Measurements from ENCODE around the gene TMEM147. TPM values are rescaled to one million over a fixed set of nuclear protein-coding genes. Genes with fewer than 3 reads are reported as not detected.

The TMEM147 gene
- total RNA-seq, 1 donor from 2014 or later, result 86.3 TPM

GRCh38 chr19:35501684-35502083 lies 43.7 kb upstream of the TMEM147 start:
- TF ChIP-seq, protein P1, sequence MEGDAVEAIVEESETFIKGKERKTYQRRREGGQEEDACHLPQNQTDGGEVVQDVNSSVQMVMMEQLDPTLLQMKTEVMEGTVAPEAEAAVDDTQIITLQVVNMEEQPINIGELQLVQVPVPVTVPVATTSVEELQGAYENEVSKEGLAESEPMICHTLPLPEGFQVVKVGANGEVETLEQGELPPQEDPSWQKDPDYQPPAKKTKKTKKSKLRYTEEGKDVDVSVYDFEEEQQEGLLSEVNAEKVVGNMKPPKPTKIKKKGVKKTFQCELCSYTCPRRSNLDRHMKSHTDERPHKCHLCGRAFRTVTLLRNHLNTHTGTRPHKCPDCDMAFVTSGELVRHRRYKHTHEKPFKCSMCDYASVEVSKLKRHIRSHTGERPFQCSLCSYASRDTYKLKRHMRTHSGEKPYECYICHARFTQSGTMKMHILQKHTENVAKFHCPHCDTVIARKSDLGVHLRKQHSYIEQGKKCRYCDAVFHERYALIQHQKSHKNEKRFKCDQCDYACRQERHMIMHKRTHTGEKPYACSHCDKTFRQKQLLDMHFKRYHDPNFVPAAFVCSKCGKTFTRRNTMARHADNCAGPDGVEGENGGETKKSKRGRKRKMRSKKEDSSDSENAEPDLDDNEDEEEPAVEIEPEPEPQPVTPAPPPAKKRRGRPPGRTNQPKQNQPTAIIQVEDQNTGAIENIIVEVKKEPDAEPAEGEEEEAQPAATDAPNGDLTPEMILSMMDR (IDR thresholded peaks at IDR 0.05), result no peak
- Mint-ChIP-seq H3K4me3 (ENCODE audit: unreplicated experiment) (no peak overlapping the region), H3K27ac (ENCODE audit: unreplicated experiment) (no peak overlapping the region), H3K4me1 (ENCODE audit: low read depth) (no peaks in the 10 kb centered on the region), H3K36me3 (ENCODE audit: low read depth) (no peaks in the 10 kb centered on the region), H3K27me3 (ENCODE audit: low read depth) (peaks cover 58% of the 10 kb centered on the region), H3K9me3 (ENCODE audit: low read depth) (no peaks in the 10 kb centered on the region)
- no peak for DNase-seq (ENCODE audit: low spot score)

DNA sequence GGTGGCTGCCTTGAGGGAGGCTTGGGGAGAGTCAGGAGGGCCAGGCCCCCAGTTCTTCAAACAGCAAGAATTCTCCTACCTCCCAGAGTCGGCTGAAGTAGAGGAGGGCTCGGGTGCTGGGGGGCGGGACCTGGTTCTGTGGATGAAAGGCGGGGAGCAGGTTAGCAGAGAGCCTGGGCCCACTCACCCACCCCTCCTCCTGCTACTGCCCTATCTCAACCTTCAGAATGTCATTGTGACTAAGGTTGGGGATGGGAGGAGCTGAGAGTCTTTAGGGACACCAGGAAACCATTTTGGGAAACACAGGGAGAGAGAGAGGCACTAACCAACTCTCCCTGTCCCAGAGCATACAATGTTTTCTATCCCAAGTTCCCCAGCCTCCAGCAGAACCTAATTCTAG lies 42.7 kb upstream of the TMEM147 start:
- Mint-ChIP-seq H3K4me1 (ENCODE audit: low read depth) (no peaks in the 10 kb centered on the region), H3K27ac (ENCODE audit: unreplicated experiment) (no peak overlapping the region), H3K4me3 (ENCODE audit: unreplicated experiment) (no peak overlapping the region), H3K9me3 (ENCODE audit: low read depth) (no peaks in the 10 kb centered on the region), H3K27me3 (ENCODE audit: low read depth) (peaks cover 61% of the 10 kb centered on the region), H3K36me3 (ENCODE audit: low read depth) (no peaks in the 10 kb centered on the region)
- DNase-seq (ENCODE audit: low spot score), result no peak
- TF ChIP-seq, protein P1 (IDR thresholded peaks at IDR 0.05), result no peak

DNA sequence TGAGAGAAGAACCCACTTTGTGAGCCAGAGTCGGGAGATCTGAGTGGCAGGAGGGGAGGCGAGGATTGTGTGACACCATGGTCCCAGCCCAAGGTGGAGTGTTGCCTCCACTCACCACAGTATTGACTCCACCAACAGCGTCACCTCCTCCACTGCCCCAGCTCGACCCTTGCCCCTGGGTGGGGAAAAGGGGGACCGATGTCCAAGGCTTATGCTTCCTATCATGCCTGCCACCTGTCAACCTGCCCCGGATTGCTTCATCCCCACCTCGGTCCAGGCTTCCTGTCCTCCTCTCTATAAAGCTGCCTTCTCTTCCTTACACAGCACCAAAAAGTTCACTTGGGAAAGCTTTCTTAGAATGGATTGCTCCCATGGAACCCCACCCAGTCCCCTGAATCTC lies 39.4 kb upstream of the TMEM147 start:
- TF ChIP-seq, protein P1 (IDR thresholded peaks at IDR 0.05), result no peak
- no peaks in the 10 kb centered on the region for H3K36me3 Mint-ChIP-seq (ENCODE audit: low read depth)
- no peak overlapping the region for H3K27ac Mint-ChIP-seq (ENCODE audit: unreplicated experiment)
- DNase-seq (ENCODE audit: low spot score), result no peak
- peaks cover 74% of the 10 kb centered on the region for H3K27me3 Mint-ChIP-seq (ENCODE audit: low read depth)
- H3K4me3 Mint-ChIP-seq (ENCODE audit: unreplicated experiment), result no peak overlapping the region
- H3K4me1 Mint-ChIP-seq (ENCODE audit: low read depth), result peaks cover 14% of the 10 kb centered on the region
- H3K9me3 Mint-ChIP-seq (ENCODE audit: low read depth), result no peaks in the 10 kb centered on the region

DNA sequence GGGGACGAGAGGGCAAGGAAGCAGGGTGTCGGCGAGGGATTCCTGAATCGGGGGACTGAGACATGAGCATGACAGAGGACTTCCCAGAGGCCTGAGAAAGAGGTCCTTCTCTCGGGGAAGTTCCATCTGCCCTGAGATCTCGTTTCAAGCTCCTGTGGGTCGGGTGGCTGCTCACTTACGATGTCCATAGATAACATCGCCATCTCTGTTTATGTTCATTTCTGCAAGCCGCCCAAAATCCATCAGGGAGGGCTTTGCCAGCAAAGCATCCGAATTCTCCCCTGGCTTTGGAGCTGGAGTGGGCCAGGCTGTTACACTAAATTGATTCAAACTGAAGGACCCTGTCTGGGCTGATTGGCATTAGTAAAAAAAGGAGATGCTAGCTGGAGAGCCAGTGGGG lies 37.9 kb upstream of the TMEM147 start:
- Mint-ChIP-seq H3K27ac (ENCODE audit: unreplicated experiment) (no peak overlapping the region), H3K9me3 (ENCODE audit: low read depth) (no peaks in the 10 kb centered on the region), H3K4me3 (ENCODE audit: unreplicated experiment) (no peak overlapping the region), H3K36me3 (ENCODE audit: low read depth) (no peaks in the 10 kb centered on the region), H3K4me1 (ENCODE audit: low read depth) (peaks cover 14% of the 10 kb centered on the region), H3K27me3 (ENCODE audit: low read depth) (peaks cover 76% of the 10 kb centered on the region)
- TF ChIP-seq, protein P1 (IDR thresholded peaks at IDR 0.05), result no peak
- no peak for DNase-seq (ENCODE audit: low spot score)

DNA sequence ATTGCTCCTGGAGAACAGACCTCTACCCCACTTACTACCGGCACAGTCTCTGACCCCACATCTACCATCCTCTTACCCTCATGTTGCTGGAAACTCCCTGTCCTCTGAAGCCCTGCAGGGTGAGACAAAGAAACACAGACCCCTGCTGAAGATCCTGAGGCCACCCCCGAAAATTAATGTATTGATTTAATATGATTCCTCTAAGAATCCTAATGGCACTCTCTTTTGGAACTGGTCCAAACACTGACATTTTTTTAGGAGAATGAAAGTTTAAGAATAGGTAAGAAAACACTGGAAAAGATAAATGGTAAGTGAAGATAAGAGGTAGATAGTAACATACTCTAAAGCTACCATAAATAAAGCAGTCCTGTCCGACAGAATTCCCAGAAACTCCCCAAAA lies 37.3 kb upstream of the TMEM147 start:
- Mint-ChIP-seq H3K4me1 (ENCODE audit: low read depth) (peaks cover 14% of the 10 kb centered on the region), H3K27me3 (ENCODE audit: low read depth) (peaks cover 74% of the 10 kb centered on the region), H3K9me3 (ENCODE audit: low read depth) (no peaks in the 10 kb centered on the region), H3K36me3 (ENCODE audit: low read depth) (no peaks in the 10 kb centered on the region), H3K27ac (ENCODE audit: unreplicated experiment) (no peak overlapping the region), H3K4me3 (ENCODE audit: unreplicated experiment) (no peak overlapping the region)
- TF ChIP-seq, protein P1 (IDR thresholded peaks at IDR 0.05), result no peak
- DNase-seq (ENCODE audit: low spot score), result no peak

All from chondrocyte (in vitro differentiated cells).